ENCODE measurements around the gene POLR1C.

Gene POLR1C

DNA sequence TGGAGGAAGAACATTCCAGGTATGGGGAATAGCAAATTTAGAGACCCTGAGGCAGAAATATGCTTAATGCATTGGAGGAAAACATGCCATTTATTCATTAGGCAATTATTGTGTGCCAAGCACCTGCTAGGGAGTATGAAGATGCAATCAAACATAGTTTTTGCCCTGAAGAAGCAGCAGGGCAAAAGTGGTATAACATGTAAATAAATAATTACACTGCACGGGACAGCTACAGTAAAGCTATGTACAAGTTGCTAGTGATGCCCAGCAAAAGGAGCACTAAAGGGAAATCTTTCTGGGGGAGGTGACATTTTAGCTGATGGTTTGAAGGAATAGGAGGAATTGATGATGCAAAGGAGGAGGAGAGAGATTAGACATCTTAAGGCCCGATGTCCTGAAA, 40.1 kb upstream of the POLR1C start:
- peak overlapping the region in 1 of 2 donors; percentile 83 for H3K4me3 ChIP-seq (ENCODE audit: low read length in 2 of 2)
- H3K27ac ChIP-seq (ENCODE audit: low read depth in 2 of 2, low read length in 2 of 2) = no peak overlapping the region
- H3K4me1 ChIP-seq (ENCODE audit: control insufficient read depth in 2 of 2, insufficient read depth in 2 of 2, low read length in 2 of 2) = peaks cover 8 to 11% of the 10 kb centered on the region in 2 donors
- no peaks in the 10 kb centered on the region for H3K9me3 ChIP-seq (ENCODE audit: control insufficient read depth in 2 of 2, low read length in 2 of 2)
- no peaks in the 10 kb centered on the region for H3K27me3 ChIP-seq (ENCODE audit: control insufficient read depth in 2 of 2, insufficient read depth in 2 of 2, low read length in 2 of 2)
- no peaks in the 10 kb centered on the region for H3K36me3 ChIP-seq (ENCODE audit: control insufficient read depth in 2 of 2, insufficient read depth in 2 of 2, low read length in 2 of 2)
- H3K9ac ChIP-seq (ENCODE audit: low read depth in 1 of 2, low read length in 2 of 2) = peak overlapping the region; percentile 36 to 39

DNA sequence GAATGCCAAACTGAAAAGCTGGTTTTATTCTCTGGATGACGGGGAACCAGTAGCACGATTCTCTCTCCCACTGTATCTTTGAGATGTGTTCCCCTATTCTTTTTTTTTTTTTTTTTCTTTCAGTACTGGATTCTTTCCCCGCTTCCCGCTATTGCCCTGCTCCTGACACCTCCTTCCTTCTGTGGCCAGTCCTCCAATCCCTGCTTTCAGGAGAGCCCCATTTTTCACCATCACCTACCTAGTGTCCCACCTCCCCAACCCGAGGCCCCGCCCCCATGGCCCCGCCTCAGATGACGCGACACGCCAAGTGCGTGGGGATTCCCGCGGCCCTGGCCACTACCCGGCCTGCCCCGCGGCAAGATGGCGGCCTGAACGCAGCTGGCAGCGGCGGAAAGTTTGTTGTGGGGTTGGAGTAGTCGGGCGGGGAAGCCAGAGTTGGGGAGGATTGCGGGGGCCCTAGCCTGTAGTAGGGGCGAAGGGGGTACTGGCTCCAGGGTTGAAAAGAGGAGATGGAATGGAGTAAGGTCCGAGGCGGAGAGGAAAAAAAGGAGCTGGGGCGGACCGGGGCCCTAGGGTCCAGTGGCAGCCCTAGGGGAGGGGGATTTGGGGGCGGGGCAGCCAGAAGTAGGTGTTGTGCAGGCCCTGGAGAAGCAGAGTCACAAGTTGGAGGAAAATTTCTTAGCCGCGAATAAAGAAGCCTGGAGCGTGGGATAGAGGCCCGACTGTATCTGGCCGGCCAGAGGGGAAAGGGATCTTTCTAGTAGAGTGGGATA, 39.5 kb upstream of the POLR1C start, which contains the start of gene TJAP1:
Gene TJAP1, plus strand, starts transcription at position 336 of the 773 bp plus-strand sequence. CDS start 21,432 bp downstream, outside the sequence.
- peak within 1 kb of the TSS; percentile 76 to 83 for H3K4me3 ChIP-seq (ENCODE audit: low read length in 2 of 2)
- H3K4me1 ChIP-seq (ENCODE audit: control insufficient read depth in 2 of 2, insufficient read depth in 2 of 2, low read length in 2 of 2) = peaks cover 8 to 11% of the 10 kb centered on the region in 2 donors
- H3K9me3 ChIP-seq (ENCODE audit: control insufficient read depth in 2 of 2, low read length in 2 of 2) = no peaks in the 10 kb centered on the region
- peak within 1 kb of the TSS; percentile 67 to 85 for H3K9ac ChIP-seq (ENCODE audit: low read depth in 1 of 2, low read length in 2 of 2)
- peak within 1 kb of the TSS; percentile 43 to 58 for H3K27ac ChIP-seq (ENCODE audit: low read depth in 2 of 2, low read length in 2 of 2)
- H3K27me3 ChIP-seq (ENCODE audit: control insufficient read depth in 2 of 2, insufficient read depth in 2 of 2, low read length in 2 of 2) = no peaks in the 10 kb centered on the region
- no peaks in the 10 kb centered on the region for H3K36me3 ChIP-seq (ENCODE audit: control insufficient read depth in 2 of 2, insufficient read depth in 2 of 2, low read length in 2 of 2)

DNA sequence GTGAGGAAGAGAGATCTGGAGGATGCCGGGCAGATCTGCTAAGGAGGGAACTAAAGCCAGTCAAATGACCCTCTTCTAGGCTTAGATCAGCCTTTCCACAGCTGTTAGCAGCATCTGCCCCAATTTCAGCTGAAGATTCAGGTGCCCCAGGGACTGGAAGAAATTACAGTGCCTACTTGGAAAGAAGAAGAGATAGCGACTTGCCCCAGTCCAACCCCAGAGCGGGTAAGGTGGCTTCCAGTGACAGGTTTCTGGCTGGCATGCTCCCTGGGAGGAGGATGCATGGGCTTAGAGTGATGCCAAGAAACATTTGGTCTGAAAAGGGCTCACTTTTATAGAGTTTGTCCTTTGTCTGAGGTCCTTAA, 38.9 kb upstream of the POLR1C start:
- peak overlapping the region; percentile 67 to 85 for H3K9ac ChIP-seq (ENCODE audit: low read depth in 1 of 2, low read length in 2 of 2)
- no peaks in the 10 kb centered on the region for H3K36me3 ChIP-seq (ENCODE audit: control insufficient read depth in 2 of 2, insufficient read depth in 2 of 2, low read length in 2 of 2)
- peak overlapping the region; percentile 43 to 58 for H3K27ac ChIP-seq (ENCODE audit: low read depth in 2 of 2, low read length in 2 of 2)
- H3K4me1 ChIP-seq (ENCODE audit: control insufficient read depth in 2 of 2, insufficient read depth in 2 of 2, low read length in 2 of 2) = peaks cover 8 to 11% of the 10 kb centered on the region in 2 donors
- H3K4me3 ChIP-seq (ENCODE audit: low read length in 2 of 2) = peak overlapping the region; percentile 76 to 83
- H3K9me3 ChIP-seq (ENCODE audit: control insufficient read depth in 2 of 2, low read length in 2 of 2) = no peaks in the 10 kb centered on the region
- H3K27me3 ChIP-seq (ENCODE audit: control insufficient read depth in 2 of 2, insufficient read depth in 2 of 2, low read length in 2 of 2) = no peaks in the 10 kb centered on the region

DNA sequence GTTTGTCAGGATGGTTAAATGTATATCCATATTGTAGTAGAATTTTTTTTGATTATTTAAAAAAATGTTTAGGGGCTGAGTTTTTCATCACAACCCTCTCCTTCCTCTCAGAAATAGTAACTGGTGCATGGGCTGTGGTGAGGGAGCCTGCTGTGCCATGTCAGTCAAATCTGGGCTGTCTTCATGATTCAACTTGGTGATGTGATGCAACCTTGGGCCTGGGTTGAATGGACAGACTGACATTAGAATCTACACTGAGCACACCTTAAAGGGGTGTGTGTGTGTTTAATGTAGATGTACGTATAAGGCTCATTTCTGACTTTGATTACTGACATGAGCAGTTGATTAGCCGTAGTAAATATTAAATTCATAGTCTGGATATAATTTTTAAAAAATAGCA, 35.8 kb upstream of the POLR1C start:
- Histone ChIP-seq H3K9me3 (ENCODE audit: control insufficient read depth in 2 of 2, low read length in 2 of 2) (no peaks in the 10 kb centered on the region), H3K27ac (ENCODE audit: low read depth in 2 of 2, low read length in 2 of 2) (no peak overlapping the region), H3K4me1 (ENCODE audit: control insufficient read depth in 2 of 2, insufficient read depth in 2 of 2, low read length in 2 of 2) (peaks cover 8 to 11% of the 10 kb centered on the region in 2 donors), H3K27me3 (ENCODE audit: control insufficient read depth in 2 of 2, insufficient read depth in 2 of 2, low read length in 2 of 2) (no peaks in the 10 kb centered on the region), H3K36me3 (ENCODE audit: control insufficient read depth in 2 of 2, insufficient read depth in 2 of 2, low read length in 2 of 2) (no peaks in the 10 kb centered on the region), H3K9ac (ENCODE audit: low read depth in 1 of 2, low read length in 2 of 2) (no peak overlapping the region), H3K4me3 (ENCODE audit: low read length in 2 of 2) (no peak overlapping the region)

DNA sequence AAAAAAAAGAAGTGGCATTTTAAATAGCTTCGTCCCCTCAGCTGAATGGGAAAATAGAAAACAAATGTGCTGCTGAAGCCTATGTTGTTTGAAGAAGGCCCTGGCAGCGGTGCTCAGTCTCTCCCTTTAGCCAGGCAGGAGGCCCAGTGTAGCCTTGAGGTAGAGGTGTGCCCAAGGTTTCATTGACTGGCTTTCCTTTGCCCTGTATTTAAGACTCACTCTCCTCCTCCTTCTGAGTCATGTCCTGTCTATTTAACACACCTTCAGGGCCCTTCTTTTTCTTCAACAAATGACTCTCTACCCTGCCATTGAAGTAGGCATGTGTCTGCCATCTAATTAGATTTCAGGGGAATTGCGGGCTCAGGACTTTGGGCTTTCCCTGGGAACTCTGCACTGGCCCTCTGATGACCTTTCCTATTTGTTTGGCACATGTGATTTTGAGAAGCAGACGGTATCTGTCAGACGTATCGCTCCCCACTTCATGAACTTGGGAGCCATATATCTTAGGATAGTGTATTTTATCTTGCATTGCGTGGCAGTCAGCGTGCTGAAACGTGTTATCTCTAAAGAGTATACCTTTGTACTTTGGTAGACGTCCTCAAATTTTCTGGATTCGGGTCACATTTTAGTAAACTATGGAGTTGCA, 35.2 kb upstream of the POLR1C start:
- peaks cover 8 to 11% of the 10 kb centered on the region in 2 donors for H3K4me1 ChIP-seq (ENCODE audit: control insufficient read depth in 2 of 2, insufficient read depth in 2 of 2, low read length in 2 of 2)
- H3K9ac ChIP-seq (ENCODE audit: low read depth in 1 of 2, low read length in 2 of 2) = no peak overlapping the region
- H3K27ac ChIP-seq (ENCODE audit: low read depth in 2 of 2, low read length in 2 of 2) = no peak overlapping the region
- no peaks in the 10 kb centered on the region for H3K9me3 ChIP-seq (ENCODE audit: control insufficient read depth in 2 of 2, low read length in 2 of 2)
- H3K4me3 ChIP-seq (ENCODE audit: low read length in 2 of 2) = no peak overlapping the region
- H3K36me3 ChIP-seq (ENCODE audit: control insufficient read depth in 2 of 2, insufficient read depth in 2 of 2, low read length in 2 of 2) = no peaks in the 10 kb centered on the region
- no peaks in the 10 kb centered on the region for H3K27me3 ChIP-seq (ENCODE audit: control insufficient read depth in 2 of 2, insufficient read depth in 2 of 2, low read length in 2 of 2)

DNA sequence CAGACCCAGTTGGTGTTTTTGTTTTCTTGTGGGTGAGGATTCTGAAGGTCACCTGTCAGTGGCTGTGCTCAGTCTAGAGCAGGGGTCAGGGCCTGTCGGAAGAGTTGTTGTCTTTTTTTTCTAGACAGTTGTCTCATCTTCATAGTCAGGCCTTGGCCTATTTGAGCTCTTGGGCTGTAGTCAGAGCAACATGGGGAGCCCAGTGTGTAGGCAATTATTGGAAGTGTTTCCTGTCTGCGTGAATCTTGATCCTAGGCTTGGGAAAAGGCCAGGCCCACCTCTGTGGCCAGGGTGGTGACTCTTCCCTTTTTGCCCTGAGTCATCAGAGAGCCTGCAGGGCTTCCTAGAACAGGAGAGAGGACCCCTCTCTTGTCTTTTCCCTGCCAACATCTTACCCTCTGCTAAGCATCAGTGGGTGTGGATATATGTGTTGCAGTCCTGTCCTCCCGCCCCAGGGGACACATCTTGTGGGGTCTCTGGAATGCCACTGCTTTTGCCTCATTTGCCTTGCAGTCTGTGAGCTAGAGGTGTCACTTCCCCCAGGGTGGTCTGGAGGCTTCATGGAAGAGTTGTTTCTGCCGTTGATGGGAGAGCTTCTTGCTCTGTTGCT, 28.1 kb upstream of the POLR1C start:
- H3K27ac ChIP-seq (ENCODE audit: low read depth in 2 of 2, low read length in 2 of 2) = no peak overlapping the region
- H3K4me1 ChIP-seq (ENCODE audit: control insufficient read depth in 2 of 2, insufficient read depth in 2 of 2, low read length in 2 of 2) = peaks cover 0 to 8% of the 10 kb centered on the region in 2 donors
- no peaks in the 10 kb centered on the region for H3K27me3 ChIP-seq (ENCODE audit: control insufficient read depth in 2 of 2, insufficient read depth in 2 of 2, low read length in 2 of 2)
- no peak overlapping the region for H3K4me3 ChIP-seq (ENCODE audit: low read length in 2 of 2)
- no peak overlapping the region for H3K9ac ChIP-seq (ENCODE audit: low read depth in 1 of 2, low read length in 2 of 2)
- no peaks in the 10 kb centered on the region for H3K36me3 ChIP-seq (ENCODE audit: control insufficient read depth in 2 of 2, insufficient read depth in 2 of 2, low read length in 2 of 2)
- no peaks in the 10 kb centered on the region for H3K9me3 ChIP-seq (ENCODE audit: control insufficient read depth in 2 of 2, low read length in 2 of 2)

DNA sequence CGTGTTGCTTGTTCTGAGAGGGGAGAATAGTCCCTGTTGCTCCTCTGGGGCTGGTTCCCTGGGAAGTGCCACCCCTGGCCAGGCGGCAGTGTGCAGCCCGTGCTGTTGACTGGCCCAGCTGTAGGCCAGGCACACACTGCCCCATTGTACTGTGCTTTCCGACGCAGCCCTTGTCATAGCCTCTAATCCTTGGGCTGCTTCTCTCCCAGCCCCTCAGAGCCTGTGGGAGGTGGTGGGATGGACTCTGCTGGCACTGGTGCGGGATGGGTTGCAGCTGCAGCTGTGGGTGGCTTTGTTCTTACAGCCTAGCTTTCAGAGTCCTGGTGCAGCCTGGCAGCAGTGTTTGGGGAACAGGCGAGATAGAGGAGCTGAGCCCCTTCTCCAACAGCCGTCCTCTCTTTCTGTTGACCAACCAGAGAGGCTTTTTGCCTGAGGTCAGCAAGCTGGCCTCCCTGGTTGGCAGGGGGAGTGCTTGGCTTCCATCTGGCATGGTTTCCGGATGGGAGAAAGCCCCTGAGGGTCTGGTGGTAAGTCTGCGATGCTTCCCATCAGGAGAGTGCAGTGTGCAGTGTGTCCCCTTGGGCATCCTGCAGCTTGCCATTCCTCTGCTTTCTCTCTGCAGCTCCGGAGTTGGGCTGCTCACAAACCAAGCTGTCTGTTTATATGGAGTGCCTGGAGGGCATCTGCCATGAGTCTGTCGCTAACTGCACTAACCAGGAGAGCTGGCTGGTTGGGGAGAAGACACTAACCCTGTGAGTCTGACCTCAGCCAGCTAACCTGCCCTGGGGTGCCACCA, 27.4 kb upstream of the POLR1C start:
- no peak overlapping the region for H3K4me3 ChIP-seq (ENCODE audit: low read length in 2 of 2)
- no peak overlapping the region for H3K27ac ChIP-seq (ENCODE audit: low read depth in 2 of 2, low read length in 2 of 2)
- no peaks in the 10 kb centered on the region for H3K9me3 ChIP-seq (ENCODE audit: control insufficient read depth in 2 of 2, low read length in 2 of 2)
- H3K9ac ChIP-seq (ENCODE audit: low read depth in 1 of 2, low read length in 2 of 2) = no peak overlapping the region
- peaks cover 0 to 8% of the 10 kb centered on the region in 2 donors for H3K4me1 ChIP-seq (ENCODE audit: control insufficient read depth in 2 of 2, insufficient read depth in 2 of 2, low read length in 2 of 2)
- peaks cover 0 to 2% of the 10 kb centered on the region in 2 donors for H3K36me3 ChIP-seq (ENCODE audit: control insufficient read depth in 2 of 2, insufficient read depth in 2 of 2, low read length in 2 of 2)
- H3K27me3 ChIP-seq (ENCODE audit: control insufficient read depth in 2 of 2, insufficient read depth in 2 of 2, low read length in 2 of 2) = no peaks in the 10 kb centered on the region

DNA sequence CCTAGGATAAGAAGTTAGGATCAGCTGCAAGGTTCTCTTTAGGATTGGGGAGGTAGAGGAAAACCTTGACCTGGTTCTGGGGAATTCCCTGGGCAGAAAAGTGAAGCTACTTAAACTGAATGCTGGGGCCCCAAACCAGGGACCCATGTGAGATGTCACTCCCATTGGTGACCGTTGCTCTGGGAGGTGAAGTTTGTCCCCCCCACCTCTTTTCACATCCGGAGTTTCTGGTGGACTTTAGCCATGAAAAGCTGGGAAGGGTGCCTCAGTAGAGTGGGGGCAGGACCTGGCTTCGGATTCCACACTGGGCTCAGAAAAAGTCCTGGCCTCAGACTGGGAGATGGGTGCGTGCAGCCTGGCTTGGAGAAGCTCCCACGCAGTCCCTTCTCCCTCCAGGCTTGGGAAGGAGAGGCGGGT, 26.4 kb upstream of the POLR1C start:
- H3K27ac ChIP-seq (ENCODE audit: low read depth in 2 of 2, low read length in 2 of 2) = no peak overlapping the region

DNA sequence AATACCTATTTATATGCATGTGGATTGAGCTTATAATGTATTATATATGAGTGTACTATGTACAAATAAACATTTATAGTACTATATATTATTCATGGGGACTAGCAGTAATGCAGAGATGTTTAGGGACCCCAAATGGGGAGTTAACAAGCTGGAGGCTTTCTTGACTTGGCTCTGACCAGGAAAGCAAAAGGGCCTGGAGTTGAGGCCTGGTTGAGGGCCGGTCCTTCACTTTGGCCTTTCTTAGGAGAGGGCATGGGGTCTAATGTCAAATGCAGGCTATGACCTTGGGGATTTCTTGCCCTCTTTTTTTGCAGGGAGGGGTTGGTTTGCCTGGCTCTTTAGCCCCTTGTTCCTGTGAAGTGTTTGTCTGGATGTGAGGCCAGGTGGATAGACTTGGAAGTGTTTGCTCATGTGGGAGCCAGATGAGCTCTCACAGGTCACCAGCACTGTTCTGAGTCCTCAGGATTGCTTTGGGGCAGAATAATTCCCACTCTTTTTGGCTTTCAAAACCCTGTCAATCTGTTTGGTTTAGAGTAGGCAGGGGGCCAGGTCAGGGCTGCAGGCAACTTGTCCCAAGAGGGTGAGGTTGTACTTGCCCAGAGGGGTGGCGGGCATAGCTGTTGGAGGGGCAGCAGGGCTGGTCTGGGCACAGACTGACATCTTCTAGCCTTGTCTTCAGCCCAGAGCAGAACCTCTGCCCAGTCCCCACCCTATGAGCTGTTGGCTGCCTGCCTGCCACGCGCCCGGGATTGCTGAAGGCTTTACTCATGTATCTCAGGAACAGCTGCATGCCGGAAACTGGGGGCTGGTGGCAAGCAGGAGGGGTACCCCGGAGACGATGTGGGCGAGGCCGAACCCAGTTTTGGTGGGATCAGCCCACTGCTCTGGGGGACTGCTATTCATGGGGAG, 24.9 kb upstream of the POLR1C start:
- Histone ChIP-seq H3K36me3 (ENCODE audit: control insufficient read depth in 2 of 2, insufficient read depth in 2 of 2, low read length in 2 of 2) (peaks cover 0 to 2% of the 10 kb centered on the region in 2 donors), H3K9me3 (ENCODE audit: control insufficient read depth in 2 of 2, low read length in 2 of 2) (no peaks in the 10 kb centered on the region), H3K27ac (ENCODE audit: low read depth in 2 of 2, low read length in 2 of 2) (no peak overlapping the region), H3K4me1 (ENCODE audit: control insufficient read depth in 2 of 2, insufficient read depth in 2 of 2, low read length in 2 of 2) (peaks cover 0 to 11% of the 10 kb centered on the region in 2 donors), H3K4me3 (ENCODE audit: low read length in 2 of 2) (no peak overlapping the region), H3K9ac (ENCODE audit: low read depth in 1 of 2, low read length in 2 of 2) (no peak overlapping the region), H3K27me3 (ENCODE audit: control insufficient read depth in 2 of 2, insufficient read depth in 2 of 2, low read length in 2 of 2) (no peaks in the 10 kb centered on the region)

More for the DNA sequence above, 26.4 kb upstream of the POLR1C start:
- Histone ChIP-seq H3K36me3 (ENCODE audit: control insufficient read depth in 2 of 2, insufficient read depth in 2 of 2, low read length in 2 of 2) (peaks cover 0 to 2% of the 10 kb centered on the region in 2 donors), H3K27me3 (ENCODE audit: control insufficient read depth in 2 of 2, insufficient read depth in 2 of 2, low read length in 2 of 2) (no peaks in the 10 kb centered on the region), H3K9me3 (ENCODE audit: control insufficient read depth in 2 of 2, low read length in 2 of 2) (no peaks in the 10 kb centered on the region), H3K9ac (ENCODE audit: low read depth in 1 of 2, low read length in 2 of 2) (no peak overlapping the region), H3K4me3 (ENCODE audit: low read length in 2 of 2) (no peak overlapping the region), H3K4me1 (ENCODE audit: control insufficient read depth in 2 of 2, insufficient read depth in 2 of 2, low read length in 2 of 2) (peaks cover 0 to 9% of the 10 kb centered on the region in 2 donors)

Measured in mucosa of rectum (tissue), 2 donors.